ENCODE data around the gene MXD4. TPM values are rescaled to one million over a fixed set of nuclear protein-coding genes. Genes with fewer than 3 reads are reported as not detected.
"Not testable (repeated sequence)": the region's sequence is repeated elsewhere in the genome, so short reads cannot be mapped to it uniquely, and the experiment has no call there.

The MXD4 gene
- total RNA-seq, 2 experiments from 2014 or later, result 26.9 to 29.6 TPM

GRCh38 chr4:2276581-2277325, 14.8 kb upstream of the MXD4 start:
- H3K36me3 Mint-ChIP-seq (ENCODE audit: low read depth), result no peaks in the 10 kb centered on the region
- POLR2A ChIA-PET, result interaction anchor here (1.2 kb wide), 1 partner anchor 15 kb away, joined by 4 read pairs; the partner anchor contains the start of gene MXD4
- no peak overlapping the region for H3K4me3 Mint-ChIP-seq

DNA sequence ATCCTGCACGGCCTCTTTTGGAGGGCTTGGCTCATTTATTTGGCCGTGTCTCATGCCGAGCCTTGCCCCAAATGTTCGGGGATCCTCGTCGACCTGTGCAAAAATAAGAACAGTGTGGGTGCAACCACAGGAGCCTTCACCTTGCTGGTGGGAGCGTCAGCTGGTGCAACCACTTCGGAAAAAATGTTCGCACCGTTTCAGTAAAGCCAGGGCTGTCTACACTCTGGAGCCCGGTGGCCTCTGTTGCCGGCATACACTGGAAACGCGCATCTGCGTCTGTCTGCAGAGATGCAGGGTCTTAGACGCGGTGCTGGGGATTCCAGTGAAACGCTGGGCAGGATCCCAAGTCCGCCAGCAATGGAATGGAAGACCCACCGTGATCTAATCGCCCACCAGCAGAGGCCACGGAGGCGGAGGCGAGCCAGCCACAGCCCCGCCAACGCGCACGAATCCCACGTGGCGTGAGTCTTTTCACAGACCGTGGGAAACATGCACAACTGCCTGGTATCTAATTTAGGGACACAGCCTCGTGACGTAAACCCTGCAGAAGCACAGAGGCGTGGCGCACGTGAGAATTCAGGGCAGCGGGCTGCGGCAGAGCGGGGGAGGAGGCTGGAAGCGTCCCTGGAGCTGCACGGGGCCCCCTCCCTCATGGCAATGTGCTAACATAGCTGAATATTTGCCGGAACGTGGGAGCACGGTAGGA, 13.8 kb upstream of the MXD4 start:
- Mint-ChIP-seq H3K36me3 (ENCODE audit: low read depth) (no peaks in the 10 kb centered on the region), H3K4me3 (no peak overlapping the region), H3K27ac (no peak overlapping the region), H3K27me3 (no peaks in the 10 kb centered on the region), H3K4me1 (peaks cover 5% of the 10 kb centered on the region), H3K9me3 (no peaks in the 10 kb centered on the region)
- DNase-seq, result no peak
- ChIA-PET POLR2A (interaction anchor here (1.2 kb wide), 1 partner anchor 14 kb away, joined by 4 read pairs; the partner anchor contains the start of gene MXD4), CTCF (no interaction called here)

More at GRCh38 chr4:2276581-2277325, 14.8 kb upstream of the MXD4 start:
- Mint-ChIP-seq H3K27me3 (no peaks in the 10 kb centered on the region), H3K27ac (no peak overlapping the region), H3K9me3 (no peaks in the 10 kb centered on the region), H3K4me1 (peaks cover 15% of the 10 kb centered on the region)
- DNase-seq, result no peak
- CTCF ChIA-PET, result no interaction called here

- DNase-seq, result not testable (repeated sequence)
Observed at GRCh38 chr4:2275044-2275397, 13.1 kb upstream of the MXD4 start.

GRCh38 chr4:2274320-2275043, 12.6 kb upstream of the MXD4 start:
- no peaks in the 10 kb centered on the region for H3K27me3 Mint-ChIP-seq
- H3K9me3 Mint-ChIP-seq, result no peaks in the 10 kb centered on the region
- peaks cover 2% of the 10 kb centered on the region for H3K4me1 Mint-ChIP-seq
- CTCF ChIA-PET, result no interaction called here
- no peak overlapping the region for H3K4me3 Mint-ChIP-seq
- no peak for DNase-seq
- no peak overlapping the region for H3K27ac Mint-ChIP-seq
- no peaks in the 10 kb centered on the region for H3K36me3 Mint-ChIP-seq (ENCODE audit: low read depth)
- POLR2A ChIA-PET, result no interaction called here

More at GRCh38 chr4:2275044-2275397, 13.1 kb upstream of the MXD4 start:
- H3K36me3 Mint-ChIP-seq (ENCODE audit: low read depth); H3K4me3 Mint-ChIP-seq; POLR2A ChIA-PET; CTCF ChIA-PET; H3K9me3 Mint-ChIP-seq; H3K27me3 Mint-ChIP-seq; H3K4me1 Mint-ChIP-seq; H3K27ac Mint-ChIP-seq: not testable (repeated sequence)

DNA sequence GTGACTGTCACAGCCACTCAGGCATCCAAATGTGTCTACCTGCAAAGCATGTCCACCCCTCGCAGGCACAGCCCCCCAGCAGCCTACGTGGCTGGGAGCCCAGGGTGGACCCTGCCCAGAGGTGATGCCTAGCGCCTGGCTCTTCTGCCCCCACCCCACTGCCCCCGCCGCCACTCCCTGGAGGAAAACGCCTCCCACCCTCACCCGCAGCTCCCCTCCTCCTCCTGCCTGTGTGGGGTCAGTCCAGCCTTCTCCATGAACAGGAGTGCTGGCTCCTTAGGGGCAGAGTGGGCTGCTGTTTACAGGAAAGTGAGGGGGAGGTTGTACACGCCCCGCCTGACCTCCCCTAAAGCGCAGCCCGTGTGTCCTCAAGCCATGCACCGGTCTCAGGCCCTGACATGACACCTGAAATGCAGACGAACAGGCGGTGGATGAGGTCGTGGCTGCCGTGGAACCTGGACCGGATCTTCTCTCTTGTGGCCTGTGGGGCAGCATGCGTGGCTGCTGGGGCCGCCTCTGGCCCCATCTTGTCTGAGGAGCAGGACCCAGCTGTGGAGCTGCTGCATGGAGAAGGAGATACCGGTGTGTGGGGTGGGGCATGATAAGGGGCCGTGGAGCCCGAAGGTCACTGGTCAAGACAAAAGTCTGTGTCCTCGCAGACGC, 11.9 kb upstream of the MXD4 start:
- Mint-ChIP-seq H3K9me3 (no peaks in the 10 kb centered on the region), H3K4me1 (peaks cover 2% of the 10 kb centered on the region), H3K27ac (no peak overlapping the region), H3K4me3 (no peak overlapping the region), H3K36me3 (ENCODE audit: low read depth) (no peaks in the 10 kb centered on the region), H3K27me3 (no peaks in the 10 kb centered on the region)
- ChIA-PET POLR2A (no interaction called here), CTCF (no interaction called here)
- no peak for DNase-seq

DNA sequence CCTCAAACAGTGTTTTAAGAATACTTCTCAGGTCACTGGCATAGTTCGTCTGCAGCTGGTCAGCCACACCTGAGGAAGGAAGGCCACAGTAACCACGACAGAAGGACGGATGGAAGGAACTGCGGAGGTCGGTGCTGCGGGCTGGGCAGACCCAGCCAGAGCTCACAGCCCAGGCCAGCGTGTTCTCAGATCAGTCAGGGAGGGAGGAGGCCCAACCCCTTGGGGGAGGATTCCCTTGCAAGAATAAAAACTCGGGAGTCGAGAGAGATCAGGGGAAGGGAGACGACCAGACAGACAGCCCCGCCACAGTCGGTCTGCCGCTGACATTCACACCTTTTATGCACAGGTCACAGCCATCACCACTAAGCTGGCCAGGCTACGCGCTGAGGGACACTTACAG, 11.3 kb upstream of the MXD4 start:
- POLR2A ChIA-PET, result no interaction called here
- no peaks in the 10 kb centered on the region for H3K27me3 Mint-ChIP-seq
- H3K27ac Mint-ChIP-seq, result no peak overlapping the region
- H3K36me3 Mint-ChIP-seq (ENCODE audit: low read depth), result no peaks in the 10 kb centered on the region
- CTCF ChIA-PET, result no interaction called here
- peaks cover 2% of the 10 kb centered on the region for H3K4me1 Mint-ChIP-seq
- no peaks in the 10 kb centered on the region for H3K9me3 Mint-ChIP-seq
- DNase-seq, result no peak
- no peak overlapping the region for H3K4me3 Mint-ChIP-seq

GRCh38 chr4:2272828-2273120, 10.9 kb upstream of the MXD4 start:
- no peak overlapping the region for H3K4me3 Mint-ChIP-seq
- POLR2A ChIA-PET, result no interaction called here
- H3K9me3 Mint-ChIP-seq, result no peaks in the 10 kb centered on the region
- no peaks in the 10 kb centered on the region for H3K27me3 Mint-ChIP-seq
- peaks cover 2% of the 10 kb centered on the region for H3K4me1 Mint-ChIP-seq
- no peak for DNase-seq
- no peak overlapping the region for H3K27ac Mint-ChIP-seq
- CTCF ChIA-PET, result no interaction called here
- H3K36me3 Mint-ChIP-seq (ENCODE audit: low read depth), result no peaks in the 10 kb centered on the region

DNA sequence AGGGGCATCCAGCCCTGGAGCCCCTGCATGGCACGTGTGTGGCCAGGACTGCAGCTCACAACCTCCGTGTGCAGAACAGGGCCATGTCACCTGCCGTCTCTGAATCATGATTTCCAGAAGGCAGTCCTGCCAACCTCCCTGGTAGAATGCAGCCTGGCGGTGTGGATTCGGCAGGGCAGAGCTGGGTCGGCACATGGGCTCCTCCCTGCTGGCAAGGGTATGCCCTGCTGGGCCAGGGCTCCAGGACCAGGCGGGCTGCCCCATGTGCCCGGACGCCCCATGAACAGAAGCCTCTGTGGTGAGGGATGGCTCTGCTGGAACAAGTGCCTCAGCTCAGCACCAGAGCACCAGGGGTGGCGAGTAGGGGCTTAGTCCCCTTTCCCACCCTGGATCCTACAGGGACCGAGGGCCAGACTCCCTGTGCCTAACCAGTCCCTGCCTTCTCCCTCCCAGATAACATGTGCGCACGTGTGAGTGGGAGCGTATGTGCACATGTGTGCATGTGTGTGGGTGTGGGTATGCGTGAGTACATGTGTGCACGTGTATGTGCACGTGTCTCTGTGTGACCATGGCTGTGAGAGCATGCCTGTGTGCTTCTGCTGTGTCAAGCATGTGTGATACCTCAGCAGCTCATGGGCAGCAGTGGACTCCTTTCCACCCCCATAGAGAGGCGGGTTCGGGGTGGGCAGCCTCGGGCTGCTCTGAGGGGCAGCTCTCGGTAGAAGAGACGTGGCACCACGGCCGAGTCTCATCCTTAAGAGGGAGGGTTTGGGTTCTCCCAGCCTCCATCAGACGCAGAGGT, 10.3 kb upstream of the MXD4 start:
- Mint-ChIP-seq H3K4me1 (peaks cover 2% of the 10 kb centered on the region), H3K4me3 (no peak overlapping the region), H3K27me3 (no peaks in the 10 kb centered on the region), H3K9me3 (no peaks in the 10 kb centered on the region), H3K36me3 (ENCODE audit: low read depth) (no peaks in the 10 kb centered on the region), H3K27ac (no peak overlapping the region)
- no peak for DNase-seq
- ChIA-PET POLR2A (no interaction called here), CTCF (no interaction called here)

DNA sequence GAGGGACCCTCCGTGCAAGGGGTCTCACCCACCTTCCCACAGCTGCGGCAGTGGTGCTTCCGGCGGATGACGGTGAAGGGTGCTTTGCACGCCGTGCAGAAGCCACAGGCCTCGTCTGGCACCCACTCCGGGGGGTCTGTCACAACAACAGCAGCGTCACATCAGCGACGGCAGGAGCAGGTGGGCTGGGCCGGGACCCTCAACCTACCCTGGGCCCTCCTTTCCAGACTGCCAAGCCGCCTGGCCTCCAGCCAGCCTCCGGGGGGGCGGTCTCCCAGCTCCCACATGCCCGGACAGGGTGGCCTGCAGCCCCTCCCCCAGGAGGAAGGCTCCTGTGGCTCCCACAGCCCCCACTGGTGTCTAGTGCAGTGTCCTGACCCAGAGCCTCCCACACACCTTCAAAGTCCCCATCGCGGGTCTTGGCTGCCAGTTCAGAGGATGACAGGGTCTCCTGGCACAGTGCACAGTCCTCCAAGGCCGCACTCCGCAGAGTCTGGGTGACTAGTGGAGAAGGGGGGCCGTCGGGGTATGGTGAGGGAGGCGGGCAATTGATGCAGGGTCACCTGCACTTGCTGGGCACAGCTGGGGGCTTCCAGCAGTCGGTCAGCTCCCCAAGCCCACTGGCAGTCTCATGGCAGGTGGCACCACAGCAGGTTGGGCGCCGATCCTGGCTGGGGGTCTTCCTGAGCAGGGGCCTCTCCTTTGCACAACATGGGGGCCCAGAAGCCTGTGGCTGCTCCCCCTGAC, 9.5 kb upstream of the MXD4 start:
- Mint-ChIP-seq H3K4me1 (peaks cover 2% of the 10 kb centered on the region), H3K27ac (no peak overlapping the region), H3K36me3 (ENCODE audit: low read depth) (no peaks in the 10 kb centered on the region), H3K4me3 (no peak overlapping the region), H3K27me3 (no peaks in the 10 kb centered on the region), H3K9me3 (no peaks in the 10 kb centered on the region)
- CTCF ChIA-PET, result no interaction called here
- no peak for DNase-seq
- POLR2A ChIA-PET, result no interaction called here

DNA sequence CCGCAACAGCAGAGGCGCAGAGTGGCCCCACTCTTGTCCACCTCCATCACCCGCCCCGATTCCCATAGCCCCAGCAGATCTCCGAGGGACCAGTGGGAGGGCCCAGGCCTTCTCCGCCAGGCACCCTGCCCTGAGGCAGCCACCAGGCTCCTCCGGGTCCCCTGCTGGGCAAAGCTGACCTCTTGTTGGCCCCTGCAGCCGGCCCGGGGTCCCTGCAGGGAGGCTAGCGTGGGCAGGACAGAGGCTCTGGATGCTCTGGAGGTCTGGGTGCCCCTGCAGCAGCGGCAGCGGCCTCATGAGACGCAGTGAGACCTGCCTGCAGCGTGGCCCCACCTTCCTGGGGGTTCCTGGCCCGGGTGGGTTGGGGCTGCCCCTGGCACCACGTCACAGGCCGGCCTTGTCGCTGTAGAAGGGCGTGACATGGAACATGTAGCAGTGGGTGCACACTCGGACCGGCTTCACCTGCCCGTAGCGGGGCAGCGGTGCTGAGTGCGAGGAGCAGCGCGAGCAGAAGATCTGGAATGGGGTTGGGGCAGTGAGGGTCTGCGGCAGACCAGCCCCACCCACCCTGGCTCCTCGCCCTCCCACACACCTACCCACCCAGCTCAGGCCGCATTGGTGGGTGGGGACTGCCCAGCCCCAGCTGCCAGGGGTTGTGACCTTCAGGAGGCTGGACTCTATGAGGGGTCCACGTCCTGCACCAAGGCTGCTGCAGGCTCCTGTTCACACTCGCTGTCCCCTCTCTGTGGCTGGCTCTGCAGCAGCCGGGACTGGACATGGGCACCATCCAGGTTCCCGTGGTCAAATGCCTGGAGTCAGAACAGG, 8.6 kb upstream of the MXD4 start:
- H3K27me3 Mint-ChIP-seq, result no peaks in the 10 kb centered on the region
- no peak for DNase-seq
- H3K9me3 Mint-ChIP-seq, result no peaks in the 10 kb centered on the region
- H3K4me3 Mint-ChIP-seq, result no peak overlapping the region
- H3K27ac Mint-ChIP-seq, result no peak overlapping the region
- no peaks in the 10 kb centered on the region for H3K36me3 Mint-ChIP-seq (ENCODE audit: low read depth)
- CTCF ChIA-PET, result no interaction called here
- H3K4me1 Mint-ChIP-seq, result peaks cover 2% of the 10 kb centered on the region
- POLR2A ChIA-PET, result no interaction called here

DNA sequence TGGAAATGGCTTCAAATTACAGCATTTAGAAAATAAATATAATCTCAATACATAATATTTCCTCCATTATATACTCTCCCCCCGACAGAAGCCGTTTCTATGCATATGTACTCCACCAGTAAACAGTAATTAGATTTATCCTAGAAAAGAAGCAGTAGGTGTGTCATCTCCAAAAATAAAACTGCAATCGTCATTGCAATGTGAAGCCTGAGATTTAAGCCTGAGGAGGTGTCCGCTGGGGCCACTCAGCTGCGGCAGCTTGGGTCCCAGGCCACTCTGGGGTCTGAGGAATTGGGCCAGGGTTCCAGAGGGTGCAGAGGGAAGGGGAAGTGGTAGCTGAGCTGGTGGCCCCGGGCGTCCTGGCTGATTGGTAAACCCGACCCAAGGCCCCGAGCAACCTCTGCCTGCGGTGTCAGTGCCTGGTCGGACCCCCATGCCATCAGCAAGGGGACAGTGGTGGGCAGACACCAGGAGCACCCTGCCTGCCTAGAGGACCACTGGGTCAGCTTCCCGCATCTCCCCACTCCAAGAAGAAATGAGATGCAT, 7.8 kb upstream of the MXD4 start:
- no peaks in the 10 kb centered on the region for H3K9me3 Mint-ChIP-seq
- H3K36me3 Mint-ChIP-seq (ENCODE audit: low read depth), result no peaks in the 10 kb centered on the region
- H3K4me1 Mint-ChIP-seq, result peaks cover 2% of the 10 kb centered on the region
- DNase-seq, result no peak
- H3K27ac Mint-ChIP-seq, result no peak overlapping the region
- POLR2A ChIA-PET, result no interaction called here
- H3K4me3 Mint-ChIP-seq, result no peak overlapping the region
- H3K27me3 Mint-ChIP-seq, result no peaks in the 10 kb centered on the region
- CTCF ChIA-PET, result no interaction called here

- ChIA-PET CTCF (no interaction called here), POLR2A (no interaction called here)
- DNase-seq, result no peak
- peaks cover 2% of the 10 kb centered on the region for H3K4me1 Mint-ChIP-seq
- no peaks in the 10 kb centered on the region for H3K27me3 Mint-ChIP-seq
- H3K36me3 Mint-ChIP-seq (ENCODE audit: low read depth), result no peaks in the 10 kb centered on the region
- no peak overlapping the region for H3K4me3 Mint-ChIP-seq
- no peaks in the 10 kb centered on the region for H3K9me3 Mint-ChIP-seq
- H3K27ac Mint-ChIP-seq, result no peak overlapping the region
Observed at GRCh38 chr4:2269206-2269531, 7.3 kb upstream of the MXD4 start.
